ENCODE results near the gene ATG5.

The ATG5 gene

DNA sequence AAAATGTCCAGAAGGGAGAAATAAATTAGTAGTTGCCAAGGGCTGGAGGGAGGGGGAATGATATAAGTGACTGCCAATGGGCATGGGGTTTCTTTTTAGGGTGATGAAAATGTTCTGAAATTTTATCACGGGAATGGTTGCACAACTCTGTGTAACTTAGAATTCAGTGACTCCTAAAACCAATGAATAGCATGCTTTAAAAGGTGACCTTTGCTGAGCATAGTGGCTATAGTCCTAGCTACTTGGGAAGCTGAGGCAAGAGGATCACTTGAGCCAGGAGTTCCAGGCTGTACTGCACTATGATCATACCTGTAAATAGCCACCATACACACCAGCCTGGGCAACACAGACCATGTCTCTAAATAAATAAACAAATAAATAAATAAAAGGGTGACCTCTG lies 109.0 kb downstream of the ATG5 start:
- no peak for DNase-seq
- Histone ChIP-seq H3K4me3 (no peak overlapping the region), H3K9me3 (no peaks in the 10 kb centered on the region), H3K27ac (no peak overlapping the region), H3K36me3 (no peaks in the 10 kb centered on the region), H3K27me3 (no peaks in the 10 kb centered on the region), H3K4me1 (no peaks in the 10 kb centered on the region)
- TF ChIP-seq CTCF (IDR thresholded peaks at IDR 0.05), result no peak
- intact Hi-C loops (cut with DNase I; ENCODE audit: low total_unique reads), result no loop called here

GRCh38 chr6:106215608-106216007 lies 110.0 kb downstream of the ATG5 start:
- Histone ChIP-seq H3K27me3 (no peaks in the 10 kb centered on the region), H3K9me3 (no peaks in the 10 kb centered on the region), H3K27ac (no peak overlapping the region), H3K36me3 (no peaks in the 10 kb centered on the region), H3K4me1 (no peaks in the 10 kb centered on the region), H3K4me3 (no peak overlapping the region)
- no peak for DNase-seq
- intact Hi-C loops (cut with DNase I; ENCODE audit: low total_unique reads), result no loop called here
- TF ChIP-seq CTCF (IDR thresholded peaks at IDR 0.05), result no peak

DNA sequence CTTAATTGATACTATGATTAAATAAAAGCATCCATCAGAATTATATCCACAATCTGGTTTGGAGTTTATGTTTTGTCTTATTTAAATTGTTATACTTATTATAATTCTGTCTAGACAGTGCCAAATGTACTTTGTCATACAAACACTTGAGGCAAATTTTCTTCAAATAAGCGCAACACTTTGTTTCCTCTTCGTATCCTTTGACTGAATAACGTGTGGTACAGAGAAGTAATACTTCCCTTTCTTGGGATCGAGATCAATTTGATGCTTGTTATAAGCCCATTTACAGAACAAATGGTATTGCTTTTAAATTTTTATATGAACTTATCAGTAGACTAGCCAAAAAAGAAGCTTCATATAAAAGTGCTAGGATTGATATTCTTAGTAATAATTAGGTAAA lies 111.0 kb downstream of the ATG5 start:
- Histone ChIP-seq H3K4me1 (no peaks in the 10 kb centered on the region), H3K27ac (no peak overlapping the region), H3K36me3 (no peaks in the 10 kb centered on the region), H3K9me3 (no peaks in the 10 kb centered on the region), H3K4me3 (no peak overlapping the region), H3K27me3 (no peaks in the 10 kb centered on the region)
- no peak for DNase-seq
- TF ChIP-seq CTCF (IDR thresholded peaks at IDR 0.05), result no peak
- intact Hi-C loops (cut with DNase I; ENCODE audit: low total_unique reads), result no loop called here

- no peak for TF ChIP-seq CTCF (IDR thresholded peaks at IDR 0.05)
- H3K27ac ChIP-seq, result no peak overlapping the region
- H3K4me1 ChIP-seq, result no peaks in the 10 kb centered on the region
- H3K4me3 ChIP-seq, result no peak overlapping the region
- no peaks in the 10 kb centered on the region for H3K36me3 ChIP-seq
- no peaks in the 10 kb centered on the region for H3K27me3 ChIP-seq
- DNase-seq, result no peak
- intact Hi-C loops (cut with DNase I; ENCODE audit: low total_unique reads), result no loop called here
- H3K9me3 ChIP-seq, result no peaks in the 10 kb centered on the region
Measured at GRCh38 chr6:106213660-106214289, 111.8 kb downstream of the ATG5 start.

- no peak for DNase-seq
- TF ChIP-seq CTCF (IDR thresholded peaks at IDR 0.05), result no peak
- intact Hi-C loops (cut with DNase I; ENCODE audit: low total_unique reads), result no loop called here
- Histone ChIP-seq H3K27me3 (no peaks in the 10 kb centered on the region), H3K9me3 (no peaks in the 10 kb centered on the region), H3K4me1 (no peaks in the 10 kb centered on the region), H3K4me3 (no peak overlapping the region), H3K36me3 (no peaks in the 10 kb centered on the region), H3K27ac (no peak overlapping the region)
Measured at GRCh38 chr6:106212576-106212975, 113.0 kb downstream of the ATG5 start.

GRCh38 chr6:106206905-106207304 lies 118.7 kb downstream of the ATG5 start:
- Histone ChIP-seq H3K9me3 (no peaks in the 10 kb centered on the region), H3K36me3 (peaks cover 0 to 1% (median 0%) of the 10 kb centered on the region in 3 donors), H3K27me3 (no peaks in the 10 kb centered on the region), H3K4me3 (no peak overlapping the region), H3K4me1 (no peaks in the 10 kb centered on the region), H3K27ac (no peak overlapping the region)
- intact Hi-C loops (cut with DNase I; ENCODE audit: low total_unique reads), result no loop called here
- TF ChIP-seq CTCF (IDR thresholded peaks at IDR 0.05), result no peak
- no peak for DNase-seq
